ENCODE results near the gene STK40.

The STK40 gene

DNA sequence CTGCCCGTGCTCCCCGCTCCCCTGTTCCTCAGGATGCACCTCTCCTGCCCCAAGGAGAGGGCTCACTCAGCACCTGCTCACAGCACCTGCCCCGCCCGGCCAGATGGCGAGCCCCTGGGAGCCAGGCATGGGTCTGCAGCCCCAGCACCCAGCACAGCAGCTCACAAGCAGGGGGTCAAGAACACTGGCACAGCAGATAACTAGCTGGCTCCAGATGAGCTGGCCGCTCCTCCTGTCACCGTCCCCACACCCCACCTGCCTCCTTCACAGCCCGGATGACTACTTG is 41.4 kb downstream of the STK40 start:
- DNase-seq (ENCODE audit: low read depth in 2 of 2) = no peak

DNA sequence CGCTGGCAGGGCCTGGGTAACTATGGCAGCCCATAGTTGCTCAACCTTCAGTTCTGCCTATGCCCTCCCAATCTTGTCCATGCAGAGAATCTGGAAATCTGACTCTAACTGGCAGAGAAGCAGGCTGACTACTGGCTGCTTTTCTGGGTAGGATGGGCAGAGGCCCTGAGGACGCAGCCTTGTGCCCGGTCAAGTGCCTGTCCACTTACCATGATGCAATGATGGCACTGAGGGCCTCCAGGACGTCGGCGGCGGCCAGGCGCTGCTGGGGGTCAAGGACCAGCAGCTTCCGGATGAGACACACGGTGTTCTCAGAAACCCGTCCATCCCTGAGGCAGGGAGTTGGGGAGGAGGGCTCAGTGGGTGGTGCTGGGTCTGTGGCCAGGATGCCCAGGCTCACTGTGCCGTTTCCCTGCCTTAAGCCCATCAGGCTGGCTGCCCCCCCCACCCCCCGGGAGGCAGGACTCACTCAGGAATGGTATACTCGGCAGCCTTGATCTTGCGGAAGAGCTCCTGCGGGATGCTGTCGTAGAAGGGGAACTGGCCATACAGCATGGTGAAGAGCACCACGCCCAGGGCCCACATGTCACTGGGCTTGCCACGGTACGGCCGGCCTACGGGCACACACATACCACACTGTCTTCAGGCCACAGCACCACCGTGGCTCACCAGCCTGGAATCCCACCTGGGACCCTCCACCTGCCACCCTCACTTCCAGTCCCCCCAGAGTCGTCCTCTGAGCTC is 41.9 kb downstream of the STK40 start:
- no peak for DNase-seq (ENCODE audit: low read depth in 2 of 2)

DNA sequence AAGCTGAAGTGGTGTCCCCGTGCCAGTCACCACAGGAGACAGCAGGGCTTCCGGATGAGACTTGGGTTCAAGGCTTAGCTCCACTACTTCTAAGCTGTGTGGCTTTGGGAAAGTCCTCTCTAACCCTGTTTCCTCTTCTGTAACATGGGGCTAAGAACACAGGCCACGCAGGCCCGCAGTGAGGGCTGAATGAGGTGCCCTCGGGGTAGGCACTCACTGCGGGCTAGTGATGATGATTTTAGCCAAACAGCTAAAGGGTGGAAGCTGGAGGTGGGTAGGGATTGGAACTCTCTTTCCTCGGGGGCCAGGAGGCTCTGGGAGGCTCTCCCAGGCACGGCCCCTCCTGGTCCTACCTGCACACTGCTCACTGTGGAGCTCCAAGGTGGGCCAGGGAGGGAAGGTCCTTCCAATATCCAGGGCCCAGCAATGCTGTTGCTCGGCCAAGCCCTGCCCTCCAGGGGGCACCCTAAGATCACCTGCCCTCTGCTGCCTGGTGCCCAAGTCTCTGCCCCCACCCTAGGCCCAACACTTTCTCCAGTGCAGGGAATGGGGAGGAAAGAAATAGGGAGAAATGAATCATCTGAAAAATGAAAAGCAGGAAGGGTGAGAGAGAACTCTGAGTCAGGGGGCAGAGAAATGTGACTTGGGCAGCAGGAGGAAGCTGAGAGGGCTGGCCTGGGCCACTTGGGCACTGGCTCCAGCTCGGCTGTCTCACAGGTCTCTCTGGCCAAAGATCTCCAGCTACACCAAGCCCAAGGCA is 43.1 kb downstream of the STK40 start:
- peak in 1 of 2 donors; percentile 47 for DNase-seq (ENCODE audit: low read depth in 2 of 2)

DNA sequence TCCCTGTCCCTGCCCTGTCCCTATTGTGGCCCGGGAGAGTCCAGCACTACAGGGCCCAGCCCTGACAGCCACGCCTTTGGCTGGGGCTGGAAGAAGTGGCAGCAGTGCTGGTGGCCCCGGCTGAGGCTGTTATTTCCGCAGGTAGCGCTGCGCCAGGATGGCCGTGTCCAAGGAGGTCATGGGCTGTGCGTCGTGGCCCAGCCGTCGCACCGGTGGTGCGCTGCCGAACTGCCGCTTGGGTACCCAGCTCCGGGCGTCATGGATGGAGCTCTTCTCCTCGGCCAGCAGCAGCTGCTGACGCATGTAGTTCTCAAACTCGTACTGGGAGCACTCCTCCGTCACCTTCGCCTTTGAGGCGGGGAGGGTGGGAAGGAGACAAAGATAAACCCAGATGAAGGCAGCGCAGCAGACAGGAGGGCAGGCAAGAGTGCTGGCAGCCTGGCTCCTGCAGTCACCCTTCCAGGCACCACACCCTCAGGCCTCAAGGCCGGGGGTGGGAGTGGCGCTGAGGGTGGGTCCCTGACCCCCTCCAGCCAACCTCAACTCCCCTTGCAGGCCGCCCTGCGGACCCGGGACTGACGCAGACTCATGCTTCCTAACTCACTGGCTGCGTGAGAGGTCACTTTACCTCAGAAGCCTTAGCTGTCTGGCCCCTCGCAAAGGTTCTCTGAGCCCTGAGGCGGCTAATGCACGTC is 44.0 kb downstream of the STK40 start:
- no peak for DNase-seq (ENCODE audit: low read depth in 2 of 2)

- DNase-seq (ENCODE audit: low read depth in 2 of 2) = no peak
These were observed 46.1 kb downstream of the STK40 start for GRCh38 chr1:36339615-36340014.

GRCh38 chr1:36339215-36339614 is 46.5 kb downstream of the STK40 start:
- no peak for DNase-seq (ENCODE audit: low read depth in 2 of 2)

- DNase-seq (ENCODE audit: low read depth in 2 of 2) = no peak
These were observed 47.9 kb downstream of the STK40 start for GRCh38 chr1:36337830-36338229.

GRCh38 chr1:36330940-36331339 is 54.8 kb downstream of the STK40 start:
- DNase-seq (ENCODE audit: low read depth in 2 of 2) = no peak

DNA sequence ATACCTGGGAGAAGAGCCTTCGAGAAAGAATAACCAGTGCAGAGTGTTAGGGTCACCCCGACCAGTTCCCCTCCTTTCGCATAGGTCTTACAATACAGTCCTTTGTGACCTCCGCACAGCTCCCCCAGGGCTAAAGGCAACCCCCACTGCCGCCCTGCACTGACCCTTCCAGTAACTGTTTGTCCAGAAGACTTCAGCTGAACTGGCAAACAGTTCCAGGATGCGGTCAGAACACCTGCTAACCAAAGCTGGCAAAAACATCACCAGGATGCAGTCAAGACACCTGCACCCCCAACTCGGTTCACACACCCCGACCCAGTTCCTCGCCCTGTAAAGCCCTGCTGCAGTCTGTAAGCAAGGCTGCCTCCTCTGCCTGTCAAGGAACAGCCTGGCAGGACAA is 55.9 kb downstream of the STK40 start:
- DNase-seq (ENCODE audit: low read depth in 2 of 2) = no peak

- DNase-seq (ENCODE audit: low read depth in 2 of 2) = no peak
These were observed 57.0 kb downstream of the STK40 start for GRCh38 chr1:36328713-36329112.

DNA sequence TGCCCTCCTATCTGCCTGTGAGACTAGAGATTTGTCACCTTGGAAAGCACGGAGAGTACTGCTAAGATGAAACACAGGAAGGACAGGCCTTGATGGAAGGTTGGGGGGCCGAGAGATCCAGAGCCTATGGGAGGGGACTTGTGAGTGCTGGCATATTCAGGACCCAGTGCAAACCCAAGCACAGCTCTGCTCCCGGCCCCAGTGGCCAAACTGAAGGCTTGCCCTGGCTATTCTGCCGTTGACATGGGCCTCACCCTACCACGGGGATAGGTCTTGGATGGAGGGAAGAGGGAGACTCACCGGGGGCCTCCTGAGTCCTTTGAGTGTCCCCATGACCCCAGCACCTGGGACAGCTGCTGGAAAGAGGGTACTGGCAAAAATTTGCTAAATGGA is 57.6 kb downstream of the STK40 start:
- DNase-seq (ENCODE audit: low read depth in 2 of 2) = no peak

GRCh38 chr1:36327421-36328087 is 58.2 kb downstream of the STK40 start:
- DNase-seq (ENCODE audit: low read depth in 2 of 2) = no peak

DNA sequence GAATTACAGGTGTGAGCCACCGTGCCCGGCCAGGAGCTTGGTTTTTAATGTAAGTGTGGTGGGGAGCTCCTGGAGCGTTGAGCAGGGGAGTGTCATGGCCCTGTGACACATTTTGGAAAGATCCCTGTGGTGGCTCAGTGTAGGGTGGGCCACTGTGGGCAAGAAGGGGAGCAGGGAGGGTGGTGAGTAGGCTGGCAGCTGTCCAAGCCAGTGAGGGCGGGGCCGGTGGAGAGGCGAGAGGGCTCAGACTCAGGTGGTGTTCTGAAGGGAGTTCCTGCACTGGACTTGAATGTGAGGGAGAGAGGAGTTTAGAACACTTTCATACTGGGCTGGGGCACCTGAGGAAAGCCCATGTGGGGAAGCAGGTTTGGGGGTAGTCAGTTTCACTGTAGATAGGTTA is 59.2 kb downstream of the STK40 start:
- DNase-seq (ENCODE audit: low read depth in 2 of 2) = no peak

- no peak for DNase-seq (ENCODE audit: low read depth in 2 of 2)
These were observed 61.4 kb downstream of the STK40 start for GRCh38 chr1:36324353-36324703.

- DNase-seq (ENCODE audit: low read depth in 2 of 2) = peak in 1 of 2 donors; percentile 12
These were observed 61.9 kb downstream of the STK40 start, which contains the start of gene EVA1B for GRCh38 chr1:36323636-36324352. EVA1B (minus strand) TSS chr1:36323645; CDS start chr1:36323037, 608 bp downstream.

DNA sequence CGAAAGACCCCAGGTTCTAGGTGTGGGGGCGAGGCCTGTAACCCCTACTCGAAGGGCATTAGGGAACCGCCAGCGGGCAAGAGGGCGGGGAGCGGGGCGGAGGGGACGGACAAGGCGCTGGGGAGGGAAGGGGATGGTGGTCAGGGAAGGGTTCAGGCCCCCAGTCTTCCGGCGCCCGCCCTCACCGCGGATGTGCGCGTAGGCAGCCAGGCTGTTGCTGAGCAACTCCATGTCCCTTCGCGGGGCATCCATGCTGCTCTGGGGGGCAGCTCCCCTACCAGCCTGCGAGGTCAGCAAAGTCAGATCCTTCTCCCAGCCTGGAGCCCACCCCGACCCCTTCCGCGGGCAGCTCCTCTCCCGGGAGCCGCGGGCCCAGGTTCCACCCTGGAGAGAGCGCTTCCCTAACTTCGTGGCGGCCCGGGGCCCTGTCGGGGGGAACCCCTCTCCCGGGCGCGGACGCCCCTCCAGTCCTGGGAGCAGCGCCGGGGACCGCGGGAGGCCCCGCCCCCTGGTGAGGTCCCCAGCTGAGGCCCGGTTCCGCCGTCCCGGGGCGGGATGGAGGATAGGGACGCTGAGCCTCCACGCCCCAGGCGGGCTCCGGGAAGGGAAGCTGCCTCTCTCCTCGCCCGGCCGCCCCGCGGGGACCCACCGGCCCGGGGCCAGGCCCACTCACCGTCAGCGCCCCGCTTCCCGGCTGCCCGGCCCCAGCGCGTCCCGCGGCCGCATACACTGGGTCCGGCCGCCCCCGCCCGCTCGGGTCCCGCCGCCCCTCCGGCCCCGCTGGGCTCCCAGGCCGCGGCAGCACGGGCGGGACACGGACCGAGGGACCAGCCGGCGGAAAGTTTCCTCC is 62.7 kb downstream of the STK40 start:
- no peak for DNase-seq (ENCODE audit: low read depth in 2 of 2)

DNA sequence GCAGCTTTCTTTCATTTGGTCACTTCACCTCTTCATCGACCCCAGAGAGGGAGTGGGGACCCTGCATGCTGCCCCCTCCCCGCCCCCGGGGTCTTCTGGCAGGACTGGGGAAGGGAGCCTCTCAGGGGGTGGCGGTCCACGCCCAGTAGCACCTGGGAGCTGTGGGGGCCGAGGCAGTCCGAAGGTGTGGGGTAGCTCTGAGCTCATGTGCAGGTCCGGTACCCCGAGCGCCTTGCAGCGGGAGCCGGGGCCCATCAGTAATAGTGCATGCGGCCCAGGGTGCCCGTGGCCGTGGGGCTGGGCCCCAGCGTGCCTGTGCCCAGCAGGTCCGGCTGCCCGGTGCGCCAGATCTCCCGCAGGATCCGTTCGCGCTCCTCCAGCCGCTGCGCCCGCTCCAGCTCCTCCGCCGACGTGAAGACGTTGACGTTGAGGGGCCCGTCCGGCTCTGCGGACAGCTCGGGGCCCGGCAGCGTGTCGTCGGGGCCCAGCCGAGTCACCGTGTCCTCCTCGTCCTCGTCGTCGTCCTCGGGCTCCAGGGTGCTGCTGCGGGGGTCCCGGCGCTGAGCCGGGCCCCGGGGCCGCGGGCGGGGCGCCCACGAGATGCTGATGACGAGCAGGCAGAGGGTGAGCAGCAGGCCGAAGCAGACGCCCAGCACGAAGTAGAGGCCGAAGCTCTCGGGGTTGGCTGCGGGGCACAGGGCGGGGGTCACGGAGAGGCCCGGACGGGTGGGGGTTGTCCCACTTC is 63.5 kb downstream of the STK40 start:
- DNase-seq (ENCODE audit: low read depth in 2 of 2) = no peak

- no peak for DNase-seq (ENCODE audit: low read depth in 2 of 2)
These were observed 64.4 kb downstream of the STK40 start for GRCh38 chr1:36321119-36321951.

GRCh38 chr1:36320767-36321118 is 65.0 kb downstream of the STK40 start:
- no peak for DNase-seq (ENCODE audit: low read depth in 2 of 2)

All from stimulated activated CD4-positive, alpha-beta T cell treated with anti-CD3 and anti-CD28 coated beads, Interleukin-1b, Interleukin-23, amount 100 ng/mL, for 4 hours (primary cell).